ENCODE results near the gene ZCRB1. TPM values are rescaled to one million over a fixed set of nuclear protein-coding genes. Genes with fewer than 3 reads are reported as not detected.

ZCRB1 gene
- total RNA-seq, 1 experiment from 2014 or later, result 38.9 TPM

DNA sequence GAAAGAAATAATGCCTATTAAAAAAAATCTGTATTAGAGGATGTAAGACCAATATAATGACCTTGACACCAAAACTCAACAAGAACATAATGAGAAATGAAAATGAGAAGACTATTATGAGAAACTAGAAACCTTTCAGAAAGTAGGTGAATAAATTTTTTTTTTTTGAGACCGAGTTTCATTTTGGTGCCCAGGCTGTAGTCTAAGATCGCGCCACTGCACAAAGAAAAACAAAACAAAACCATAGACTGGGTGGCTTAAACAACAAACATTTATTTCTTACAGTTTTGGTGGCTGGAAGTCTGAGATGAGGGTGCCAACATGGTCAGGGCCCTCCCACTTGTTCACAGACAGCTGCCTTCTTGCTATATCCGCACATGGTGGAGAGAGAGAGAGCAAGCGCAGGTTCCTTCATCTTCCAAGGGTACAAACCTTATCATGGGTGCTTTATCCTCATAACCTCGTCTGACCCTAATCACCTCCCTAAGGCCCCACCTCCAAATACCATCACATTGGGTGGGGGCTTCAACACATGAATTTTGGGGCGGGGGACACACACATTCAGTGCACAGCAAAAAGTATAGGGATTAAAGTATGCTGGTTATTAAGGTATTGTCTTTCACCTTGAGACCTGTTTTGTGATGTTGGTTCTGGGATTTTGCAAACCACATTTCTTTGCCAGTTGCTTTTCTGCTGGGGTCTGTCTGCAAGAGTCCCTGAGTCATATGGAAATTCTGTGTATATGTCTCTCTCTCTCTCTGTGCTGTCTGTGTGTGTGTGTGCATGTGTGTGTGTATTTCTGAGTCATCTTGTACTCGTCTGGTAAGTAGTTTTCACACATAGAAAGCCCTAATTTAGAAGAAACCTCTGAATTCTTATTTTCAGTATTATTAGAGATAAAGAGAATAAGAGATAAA lies 26.2 kb downstream of the ZCRB1 start:
- no peaks in the 10 kb centered on the region for H3K9me3 Mint-ChIP-seq (ENCODE audit: low read depth, unreplicated experiment)
- H3K27me3 Mint-ChIP-seq (ENCODE audit: unreplicated experiment), result no peaks in the 10 kb centered on the region
- H3K36me3 Mint-ChIP-seq (ENCODE audit: insufficient read depth, unreplicated experiment), result no peaks in the 10 kb centered on the region
- H3K27ac Mint-ChIP-seq (ENCODE audit: unreplicated experiment), result no peak overlapping the region
- intact Hi-C loops (cut with micrococcal nuclease; ENCODE audit: unreplicated experiment), result no loop called here
- no TSS peak for BruUV-seq (replicated peaks)
- TF ChIP-seq, protein P1, sequence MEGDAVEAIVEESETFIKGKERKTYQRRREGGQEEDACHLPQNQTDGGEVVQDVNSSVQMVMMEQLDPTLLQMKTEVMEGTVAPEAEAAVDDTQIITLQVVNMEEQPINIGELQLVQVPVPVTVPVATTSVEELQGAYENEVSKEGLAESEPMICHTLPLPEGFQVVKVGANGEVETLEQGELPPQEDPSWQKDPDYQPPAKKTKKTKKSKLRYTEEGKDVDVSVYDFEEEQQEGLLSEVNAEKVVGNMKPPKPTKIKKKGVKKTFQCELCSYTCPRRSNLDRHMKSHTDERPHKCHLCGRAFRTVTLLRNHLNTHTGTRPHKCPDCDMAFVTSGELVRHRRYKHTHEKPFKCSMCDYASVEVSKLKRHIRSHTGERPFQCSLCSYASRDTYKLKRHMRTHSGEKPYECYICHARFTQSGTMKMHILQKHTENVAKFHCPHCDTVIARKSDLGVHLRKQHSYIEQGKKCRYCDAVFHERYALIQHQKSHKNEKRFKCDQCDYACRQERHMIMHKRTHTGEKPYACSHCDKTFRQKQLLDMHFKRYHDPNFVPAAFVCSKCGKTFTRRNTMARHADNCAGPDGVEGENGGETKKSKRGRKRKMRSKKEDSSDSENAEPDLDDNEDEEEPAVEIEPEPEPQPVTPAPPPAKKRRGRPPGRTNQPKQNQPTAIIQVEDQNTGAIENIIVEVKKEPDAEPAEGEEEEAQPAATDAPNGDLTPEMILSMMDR (IDR thresholded peaks at IDR 0.05; ENCODE audit: unreplicated experiment), result no peak
- peaks cover 9% of the 10 kb centered on the region for H3K4me1 Mint-ChIP-seq (ENCODE audit: low read depth, unreplicated experiment)
- no peak overlapping the region for H3K4me3 Mint-ChIP-seq (ENCODE audit: low read depth, unreplicated experiment)
- CTCF ChIA-PET, result no interaction called here
- DNase-seq, result no peak

DNA sequence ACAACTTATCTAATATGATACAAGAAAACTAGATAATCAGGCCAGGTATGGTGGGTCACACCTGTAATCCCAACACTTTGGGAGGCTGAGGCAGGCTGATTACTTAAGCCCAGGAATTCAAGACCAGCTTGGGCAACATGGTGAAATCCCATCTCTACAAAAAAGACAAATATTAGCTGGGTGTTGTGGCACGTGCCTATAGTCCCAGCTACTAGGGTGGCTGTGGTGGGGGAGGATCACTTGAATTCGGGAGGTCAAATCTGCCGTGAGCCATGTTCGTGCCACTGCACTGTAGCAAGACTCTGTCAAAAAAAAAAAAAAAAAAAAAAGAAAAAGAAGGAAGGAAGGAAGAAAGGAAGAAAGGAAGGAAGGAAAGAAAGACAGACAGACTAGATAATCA lies 27.0 kb downstream of the ZCRB1 start:
- TF ChIP-seq, protein P1 (IDR thresholded peaks at IDR 0.05; ENCODE audit: unreplicated experiment), result no peak
- Mint-ChIP-seq H3K36me3 (ENCODE audit: insufficient read depth, unreplicated experiment) (no peaks in the 10 kb centered on the region), H3K4me3 (ENCODE audit: low read depth, unreplicated experiment) (no peak overlapping the region), H3K4me1 (ENCODE audit: low read depth, unreplicated experiment) (peaks cover 9% of the 10 kb centered on the region), H3K27me3 (ENCODE audit: unreplicated experiment) (no peaks in the 10 kb centered on the region), H3K27ac (ENCODE audit: unreplicated experiment) (no peak overlapping the region), H3K9me3 (ENCODE audit: low read depth, unreplicated experiment) (no peaks in the 10 kb centered on the region)
- DNase-seq, result no peak
- CTCF ChIA-PET, result no interaction called here
- intact Hi-C loops (cut with micrococcal nuclease; ENCODE audit: unreplicated experiment), result no loop called here
- BruUV-seq (replicated peaks), result no TSS peak

DNA sequence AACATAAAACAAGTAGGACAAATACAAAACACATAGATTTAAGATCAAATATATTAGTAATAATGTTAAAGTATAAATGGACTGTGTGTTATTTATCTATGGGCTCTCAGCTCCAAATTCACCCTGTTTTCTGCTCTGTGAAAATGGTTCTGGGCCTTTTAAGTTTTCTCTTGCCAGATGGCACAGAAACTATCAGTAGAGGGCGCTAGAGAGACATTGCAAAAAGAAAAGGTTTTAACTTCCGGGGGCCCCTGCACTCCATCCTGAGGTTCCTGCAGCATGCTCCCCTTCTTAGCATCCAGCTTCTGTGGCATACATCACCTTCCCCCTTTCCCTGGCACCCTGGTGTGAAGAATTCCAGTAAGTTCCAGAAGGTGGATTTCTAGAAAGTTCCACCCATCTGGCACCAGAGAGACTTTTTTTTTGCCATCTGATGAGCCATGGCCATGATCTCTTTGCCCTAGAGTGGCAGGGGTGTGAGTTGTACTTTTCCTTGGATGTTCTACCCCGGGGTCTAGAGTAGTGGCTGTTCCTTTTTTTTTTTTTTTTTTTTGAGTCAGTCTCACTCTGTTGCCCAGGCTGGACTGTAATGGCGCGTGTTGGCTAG lies 29.3 kb downstream of the ZCRB1 start:
- Mint-ChIP-seq H3K27me3 (ENCODE audit: unreplicated experiment) (no peaks in the 10 kb centered on the region), H3K4me3 (ENCODE audit: low read depth, unreplicated experiment) (no peak overlapping the region), H3K27ac (ENCODE audit: unreplicated experiment) (no peak overlapping the region), H3K36me3 (ENCODE audit: insufficient read depth, unreplicated experiment) (no peaks in the 10 kb centered on the region), H3K4me1 (ENCODE audit: low read depth, unreplicated experiment) (peaks cover 9% of the 10 kb centered on the region), H3K9me3 (ENCODE audit: low read depth, unreplicated experiment) (no peaks in the 10 kb centered on the region)
- BruUV-seq (replicated peaks), result no TSS peak
- intact Hi-C loops (cut with micrococcal nuclease; ENCODE audit: unreplicated experiment), result no loop called here
- TF ChIP-seq, protein P1 (IDR thresholded peaks at IDR 0.05; ENCODE audit: unreplicated experiment), result peak; percentile 23
- no peak for DNase-seq
- CTCF ChIA-PET, result interaction anchor here (0.7 kb wide), 2 partner anchors 20 to 160 kb away, joined by 5 to 7 read pairs; no protein-coding TSS in a partner anchor

DNA sequence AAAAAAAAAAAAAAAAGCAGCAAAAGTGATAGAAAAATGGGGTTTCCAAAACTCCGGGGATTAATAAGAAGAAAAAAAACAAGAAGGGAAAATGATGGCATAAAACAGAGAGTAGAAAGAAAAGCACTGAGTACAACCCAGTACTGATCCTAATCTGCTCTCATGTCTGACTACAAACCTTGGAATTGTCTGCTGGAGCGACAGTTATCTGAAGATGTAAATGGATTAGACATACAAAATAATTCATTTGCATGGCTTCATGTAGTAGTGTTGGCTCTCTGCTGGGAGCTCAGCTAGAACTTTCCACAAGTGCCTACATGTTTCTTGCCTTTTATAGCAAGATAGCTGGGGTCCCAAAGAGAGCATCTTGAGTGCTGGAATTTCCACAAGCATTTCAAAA lies 34.2 kb downstream of the ZCRB1 start:
- intact Hi-C loops (cut with micrococcal nuclease; ENCODE audit: unreplicated experiment), result no loop called here
- Mint-ChIP-seq H3K36me3 (ENCODE audit: insufficient read depth, unreplicated experiment) (no peaks in the 10 kb centered on the region), H3K4me1 (ENCODE audit: low read depth, unreplicated experiment) (no peaks in the 10 kb centered on the region), H3K27me3 (ENCODE audit: unreplicated experiment) (no peaks in the 10 kb centered on the region), H3K27ac (ENCODE audit: unreplicated experiment) (no peak overlapping the region), H3K4me3 (ENCODE audit: low read depth, unreplicated experiment) (no peak overlapping the region), H3K9me3 (ENCODE audit: low read depth, unreplicated experiment) (no peaks in the 10 kb centered on the region)
- CTCF ChIA-PET, result no interaction called here
- no peak for DNase-seq
- no TSS peak for BruUV-seq (replicated peaks)
- TF ChIP-seq, protein P1 (IDR thresholded peaks at IDR 0.05; ENCODE audit: unreplicated experiment), result no peak

Data from Calu3 (cell line).